ENCODE results near the gene CCDC60. TPM values are rescaled to one million over a fixed set of nuclear protein-coding genes. Genes with fewer than 3 reads are reported as not detected.
A peak's percentile ranks its signal among the peaks of the same experiment; 100 is the strongest.

CCDC60 gene
- total and polyA plus RNA-seq, 12 donors = not detected

DNA sequence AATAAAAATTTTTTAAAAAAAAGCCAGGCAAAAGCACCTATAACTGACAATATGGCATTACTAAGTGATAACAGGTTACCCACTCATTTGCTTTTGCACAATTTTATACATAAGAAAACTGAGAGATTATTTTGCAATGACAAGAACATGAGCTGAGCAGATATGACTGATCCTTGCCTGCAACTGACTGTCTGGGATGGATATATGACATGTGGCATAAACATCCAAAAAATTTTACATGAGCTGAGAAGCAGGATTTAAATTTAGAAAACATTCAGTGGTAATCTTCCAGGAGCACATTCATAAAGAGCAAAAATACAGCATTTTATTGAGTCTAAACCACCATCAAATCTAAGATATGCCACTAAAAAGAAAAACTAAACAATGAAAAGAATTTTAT lies 133.8 kb downstream of the CCDC60 start:
- no peak for TF ChIP-seq CTCF (IDR thresholded peaks at IDR 0.05)

GRCh38 chr12:119475650-119476049 lies 141.1 kb downstream of the CCDC60 start:
- Histone ChIP-seq H3K27me3 (no peaks in the 10 kb centered on the region), H3K27ac (no peak overlapping the region), H3K4me1 (no peaks in the 10 kb centered on the region), H3K4me3 (no peak overlapping the region), H3K9me3 (peaks cover 0 to 15% (median 6%) of the 10 kb centered on the region in 11 donors), H3K36me3 (no peaks in the 10 kb centered on the region)
- no peak for TF ChIP-seq CTCF (IDR thresholded peaks at IDR 0.05)
- DNase-seq (no peak), ATAC-seq (no peak)
- 82 to 84% methylated on average over 4 of the region's 4 CpGs for WGBS, 2 donors
- intact Hi-C loops (cut with DNase I) = no loop called here

More for the DNA sequence above, 133.8 kb downstream of the CCDC60 start:
- Histone ChIP-seq H3K9me3 (no peaks in the 10 kb centered on the region), H3K36me3 (no peaks in the 10 kb centered on the region), H3K4me3 (no peak overlapping the region), H3K27ac (no peak overlapping the region), H3K27me3 (no peaks in the 10 kb centered on the region), H3K4me1 (no peaks in the 10 kb centered on the region)
- intact Hi-C loops (cut with DNase I) = no loop called here
- ATAC-seq (no peak), DNase-seq (no peak)

GRCh38 chr12:119476951-119477350 lies 142.4 kb downstream of the CCDC60 start:
- intact Hi-C loops (cut with DNase I) = no loop called here
- no peak for TF ChIP-seq CTCF (IDR thresholded peaks at IDR 0.05)
- no peaks in the 10 kb centered on the region for H3K36me3 ChIP-seq
- H3K9me3 ChIP-seq = peaks cover 0 to 15% (median 6%) of the 10 kb centered on the region in 11 donors
- H3K4me1 ChIP-seq = no peaks in the 10 kb centered on the region
- H3K27ac ChIP-seq = no peak overlapping the region
- no peak for DNase-seq
- H3K27me3 ChIP-seq = no peaks in the 10 kb centered on the region
- ATAC-seq = no peak
- 81 to 82% methylated on average over 3 of the region's 3 CpGs for WGBS, 2 donors
- H3K4me3 ChIP-seq = no peak overlapping the region

GRCh38 chr12:119479121-119479561 lies 144.6 kb downstream of the CCDC60 start:
- WGBS, 2 donors = 36 to 51% methylated on average over 10 of the region's 10 CpGs
- Histone ChIP-seq H3K4me1 (no peaks in the 10 kb centered on the region), H3K36me3 (no peaks in the 10 kb centered on the region), H3K9me3 (peaks cover 0 to 23% (median 6%) of the 10 kb centered on the region in 11 donors), H3K4me3 (no peak overlapping the region), H3K27ac (no peak overlapping the region), H3K27me3 (no peaks in the 10 kb centered on the region)
- no peak for TF ChIP-seq CTCF (IDR thresholded peaks at IDR 0.05)
- ATAC-seq (peak in 5 of 8 donors; percentile 31 to 95 (median 79)), DNase-seq (no peak)
- intact Hi-C loops (cut with DNase I) = no loop called here
